Liver (tissue), 9 donors: ENCODE data around the gene FAM117A. TPM values are rescaled to one million over a fixed set of nuclear protein-coding genes. Genes with fewer than 3 reads are reported as not detected.

Source experiments
- DNase-seq: peaks from one replicate; pipeline ENCODE4 v3.0.0-alpha.2; 2017; ENCODE audit warnings: low spot score
- H3K27ac ChIP-seq, 2 donors: one replicate each; pipeline ENCODE4 v1.7.0; 2013; ENCODE audit warnings: inconsistent platforms in 2 of 2, low read length in 2 of 2, control low read depth in 1 of 2, low read depth in 1 of 2, mild to moderate bottlenecking in 1 of 2
- H3K27me3 ChIP-seq, 4 donors: one replicate each; pipeline versions ENCODE4 v1.6.1 to v1.7.0; 2013; ENCODE audit warnings: low read length in 3 of 4, inconsistent platforms in 1 of 4, mild to moderate bottlenecking in 1 of 4, moderate library complexity in 1 of 4; ENCODE audit not compliant: control insufficient read depth in 4 of 4, insufficient read depth in 4 of 4
- H3K36me3 ChIP-seq, 4 donors: one replicate each; pipeline versions ENCODE4 v1.6.1 to v1.7.0; 2013; ENCODE audit warnings: low read length in 3 of 4, mild to moderate bottlenecking in 3 of 4, low read depth in 1 of 4, moderate library complexity in 1 of 4; ENCODE audit not compliant: control insufficient read depth in 4 of 4, insufficient read depth in 3 of 4
- H3K4me1 ChIP-seq, 4 donors: one replicate each; pipeline versions ENCODE4 v1.6.1 to v1.7.0; 2013; ENCODE audit warnings: low read length in 3 of 4, mild to moderate bottlenecking in 3 of 4, moderate library complexity in 1 of 4; ENCODE audit not compliant: control insufficient read depth in 4 of 4, insufficient read depth in 4 of 4
- H3K4me3 ChIP-seq, 3 donors: one replicate each; pipeline versions ENCODE4 v1.6.1 to v1.7.0; 2013; ENCODE audit warnings: low read length in 3 of 3, control low read depth in 1 of 3, low read depth in 1 of 3, mild to moderate bottlenecking in 1 of 3
- H3K9ac ChIP-seq, 2 donors: one replicate each; pipeline ENCODE4 v1.7.0; 2013; ENCODE audit warnings: low read length in 2 of 2, mild to moderate bottlenecking in 2 of 2, moderate library complexity in 2 of 2, control low read depth in 1 of 2, low read depth in 1 of 2
- H3K9me3 ChIP-seq, 4 donors: one replicate each; pipeline versions ENCODE4 v1.6.1 to v1.7.0; 2013; ENCODE audit warnings: low read length in 3 of 4; ENCODE audit not compliant: control insufficient read depth in 4 of 4
- EGR1 ChIP-seq, 2 donors: IDR thresholded peaks; 2 replicates each; pipeline ENCODE4 v1.6.1; 2016 to 2018; ENCODE audit warnings: antibody characterized with exemption in 2 of 2, low read depth in 2 of 2
- FOXA1 ChIP-seq: IDR thresholded peaks from 2 replicates; pipeline ENCODE4 v1.6.1; 2016; ENCODE audit warnings: antibody characterized with exemption
- FOXA2 ChIP-seq: IDR thresholded peaks from 2 replicates; pipeline ENCODE4 v1.6.1; 2016; ENCODE audit warnings: antibody characterized with exemption
- GABPA ChIP-seq, 2 donors: IDR thresholded peaks in 1 of 2; conservative IDR thresholded peaks in 1 of 2; 2 replicates each; pipeline ENCODE4 v1.6.1; 2016; ENCODE audit warnings: antibody characterized with exemption in 2 of 2, mild to moderate bottlenecking in 1 of 2, moderate library complexity in 1 of 2
- HNF4A ChIP-seq, 2 donors: conservative IDR thresholded peaks; 2 replicates each; pipeline ENCODE4 v1.6.1; 2016; ENCODE audit warnings: antibody characterized with exemption in 2 of 2, mild to moderate bottlenecking in 2 of 2
- HNF4G ChIP-seq: IDR thresholded peaks from 2 replicates; pipeline ENCODE4 v1.6.1; 2016; ENCODE audit warnings: antibody characterized with exemption
- JUND ChIP-seq, 2 donors: IDR thresholded peaks; 2 replicates each; pipeline ENCODE4 v1.6.1; 2016; ENCODE audit warnings: antibody characterized with exemption in 2 of 2
- NR2F2 ChIP-seq: IDR thresholded peaks from 2 replicates; pipeline ENCODE4 v1.6.1; 2016; ENCODE audit warnings: antibody characterized with exemption
- RAD21 ChIP-seq, 2 donors: IDR thresholded peaks; 2 replicates each; pipeline ENCODE4 v1.6.1; 2016; ENCODE audit warnings: antibody characterized with exemption in 2 of 2, mild to moderate bottlenecking in 2 of 2
- RXRA ChIP-seq, 2 donors: IDR thresholded peaks; 2 replicates each; pipeline ENCODE4 v1.6.1; 2017 to 2018; ENCODE audit warnings: antibody characterized with exemption in 2 of 2, mild to moderate bottlenecking in 1 of 2
- SP1 ChIP-seq: IDR thresholded peaks from 2 replicates; pipeline ENCODE4 v1.6.1; 2018; ENCODE audit warnings: antibody characterized with exemption, mild to moderate bottlenecking
- TAF1 ChIP-seq: conservative IDR thresholded peaks from 2 replicates; pipeline ENCODE4 v1.6.1; 2016; ENCODE audit warnings: antibody characterized with exemption, mild to moderate bottlenecking
- YY1 ChIP-seq: IDR thresholded peaks from 2 replicates; pipeline ENCODE4 v1.6.1; 2016; ENCODE audit warnings: antibody characterized with exemption, mild to moderate bottlenecking
- WGBS: extraction: QIAGEN DNeasy Blood & Tissue Kit; methylation state at CpG from one replicate; pipeline ENCODE4 v1.1.7; 2013; 5-methylcytosine and 5-hydroxymethylcytosine counted together
- polyA plus RNA-seq, 2 donors: library from polyadenylated mRNA; stranded (reverse) in 1 of 2; unstranded in 1 of 2; fragments of 200-250 nt in 1 of 2; fragments of >200 nt in 1 of 2; fragmentation: Nextera tagmentation in 1 of 2; extraction: Ambion mirVana in 1 of 2; gene quantifications; one replicate each; pipeline versions ENCODE4 v1.2.1 to v1.2.3, GENCODE V29; 2013 to 2015
- total RNA-seq, 2 donors: library from RNA; depleted of rRNA; stranded (reverse); fragments of >200 nt; gene quantifications; one replicate each; pipeline ENCODE4 v1.2.3, GENCODE V29; 2014
- TF ChIP-seq, protein P1 (sequence below): IDR thresholded peaks from 2 replicates; pipeline ENCODE4 v1.6.1; 2016; ENCODE audit warnings: antibody characterized with exemption, mild to moderate bottlenecking
- TF ChIP-seq, protein P2 (sequence below): IDR thresholded peaks from 2 replicates; pipeline ENCODE4 v1.6.1; 2016; ENCODE audit warnings: antibody characterized with exemption
- TF ChIP-seq, protein P3 (sequence below): IDR thresholded peaks from 2 replicates; pipeline ENCODE4 v1.6.1; 2016; ENCODE audit warnings: antibody characterized with exemption
- TF ChIP-seq, protein P4 (sequence below): IDR thresholded peaks from 2 replicates; pipeline ENCODE4 v1.6.1; 2016; ENCODE audit warnings: antibody characterized with exemption
- TF ChIP-seq, protein P5 (sequence below): fragments of 150-350 bp; IDR thresholded peaks from 2 replicates; pipeline ENCODE4 v1.5.1; 2017; ENCODE audit warnings: improper control_type of control experiment, low read depth, low read length; ENCODE audit not compliant: missing input control
- donor health status: healthy.
- donor health status: healthy.
- donor health status: healthy.
- donor health status: healthy.
- donor health status: healthy.

The FAM117A gene
- total and polyA plus RNA-seq, 4 donors: 4.5 to 39.3 (median 5.5) TPM

DNA sequence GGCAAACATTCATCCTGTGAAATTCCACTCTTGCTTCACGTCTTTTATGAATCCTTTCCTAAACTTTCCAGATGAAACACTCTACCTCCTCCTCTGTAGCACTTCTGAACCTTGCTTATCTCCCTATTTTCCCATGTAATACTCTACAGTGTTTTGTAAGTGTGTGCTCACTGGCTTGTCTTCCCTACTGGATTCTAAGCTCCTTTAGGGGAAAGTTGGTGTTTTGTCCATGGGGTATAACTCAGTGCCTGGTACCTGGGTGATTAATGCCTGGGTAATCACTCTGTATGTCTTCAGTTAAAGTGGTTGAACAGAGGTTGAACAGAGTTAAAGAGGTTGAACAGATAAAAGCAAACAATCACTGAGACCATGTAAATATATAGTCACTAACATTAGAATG, 20.7 kb upstream of the FAM117A start:
- Histone ChIP-seq H3K27ac (no peak overlapping the region), H3K27me3 (no peaks in the 10 kb centered on the region), H3K4me1 (peaks cover 2 to 12% (median 10%) of the 10 kb centered on the region in 4 donors), H3K36me3 (no peaks in the 10 kb centered on the region), H3K4me3 (no peak overlapping the region), H3K9me3 (no peaks in the 10 kb centered on the region), H3K9ac (no peak overlapping the region)
- TF ChIP-seq FOXA2: no peak
- TF ChIP-seq RXRA (IDR thresholded peaks at IDR 0.05): no peak
- TF ChIP-seq HNF4G: no peak
- TF ChIP-seq TAF1: no peak
- TF ChIP-seq SP1: no peak
- TF ChIP-seq, protein P1, sequence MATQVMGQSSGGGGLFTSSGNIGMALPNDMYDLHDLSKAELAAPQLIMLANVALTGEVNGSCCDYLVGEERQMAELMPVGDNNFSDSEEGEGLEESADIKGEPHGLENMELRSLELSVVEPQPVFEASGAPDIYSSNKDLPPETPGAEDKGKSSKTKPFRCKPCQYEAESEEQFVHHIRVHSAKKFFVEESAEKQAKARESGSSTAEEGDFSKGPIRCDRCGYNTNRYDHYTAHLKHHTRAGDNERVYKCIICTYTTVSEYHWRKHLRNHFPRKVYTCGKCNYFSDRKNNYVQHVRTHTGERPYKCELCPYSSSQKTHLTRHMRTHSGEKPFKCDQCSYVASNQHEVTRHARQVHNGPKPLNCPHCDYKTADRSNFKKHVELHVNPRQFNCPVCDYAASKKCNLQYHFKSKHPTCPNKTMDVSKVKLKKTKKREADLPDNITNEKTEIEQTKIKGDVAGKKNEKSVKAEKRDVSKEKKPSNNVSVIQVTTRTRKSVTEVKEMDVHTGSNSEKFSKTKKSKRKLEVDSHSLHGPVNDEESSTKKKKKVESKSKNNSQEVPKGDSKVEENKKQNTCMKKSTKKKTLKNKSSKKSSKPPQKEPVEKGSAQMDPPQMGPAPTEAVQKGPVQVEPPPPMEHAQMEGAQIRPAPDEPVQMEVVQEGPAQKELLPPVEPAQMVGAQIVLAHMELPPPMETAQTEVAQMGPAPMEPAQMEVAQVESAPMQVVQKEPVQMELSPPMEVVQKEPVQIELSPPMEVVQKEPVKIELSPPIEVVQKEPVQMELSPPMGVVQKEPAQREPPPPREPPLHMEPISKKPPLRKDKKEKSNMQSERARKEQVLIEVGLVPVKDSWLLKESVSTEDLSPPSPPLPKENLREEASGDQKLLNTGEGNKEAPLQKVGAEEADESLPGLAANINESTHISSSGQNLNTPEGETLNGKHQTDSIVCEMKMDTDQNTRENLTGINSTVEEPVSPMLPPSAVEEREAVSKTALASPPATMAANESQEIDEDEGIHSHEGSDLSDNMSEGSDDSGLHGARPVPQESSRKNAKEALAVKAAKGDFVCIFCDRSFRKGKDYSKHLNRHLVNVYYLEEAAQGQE: no peak
- TF ChIP-seq, protein P2, sequence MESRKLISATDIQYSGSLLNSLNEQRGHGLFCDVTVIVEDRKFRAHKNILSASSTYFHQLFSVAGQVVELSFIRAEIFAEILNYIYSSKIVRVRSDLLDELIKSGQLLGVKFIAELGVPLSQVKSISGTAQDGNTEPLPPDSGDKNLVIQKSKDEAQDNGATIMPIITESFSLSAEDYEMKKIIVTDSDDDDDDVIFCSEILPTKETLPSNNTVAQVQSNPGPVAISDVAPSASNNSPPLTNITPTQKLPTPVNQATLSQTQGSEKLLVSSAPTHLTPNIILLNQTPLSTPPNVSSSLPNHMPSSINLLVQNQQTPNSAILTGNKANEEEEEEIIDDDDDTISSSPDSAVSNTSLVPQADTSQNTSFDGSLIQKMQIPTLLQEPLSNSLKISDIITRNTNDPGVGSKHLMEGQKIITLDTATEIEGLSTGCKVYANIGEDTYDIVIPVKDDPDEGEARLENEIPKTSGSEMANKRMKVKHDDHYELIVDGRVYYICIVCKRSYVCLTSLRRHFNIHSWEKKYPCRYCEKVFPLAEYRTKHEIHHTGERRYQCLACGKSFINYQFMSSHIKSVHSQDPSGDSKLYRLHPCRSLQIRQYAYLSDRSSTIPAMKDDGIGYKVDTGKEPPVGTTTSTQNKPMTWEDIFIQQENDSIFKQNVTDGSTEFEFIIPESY: no peak
- TF ChIP-seq, protein P3, sequence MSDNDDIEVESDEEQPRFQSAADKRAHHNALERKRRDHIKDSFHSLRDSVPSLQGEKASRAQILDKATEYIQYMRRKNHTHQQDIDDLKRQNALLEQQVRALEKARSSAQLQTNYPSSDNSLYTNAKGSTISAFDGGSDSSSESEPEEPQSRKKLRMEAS: no peak
- no peak for TF ChIP-seq NR2F2
- no peak for TF ChIP-seq JUND (IDR thresholded peaks at IDR 0.05)
- no peak for TF ChIP-seq EGR1 (IDR thresholded peaks at IDR 0.05; ENCODE audit: low read depth in 2 of 2)
- TF ChIP-seq, protein P4, sequence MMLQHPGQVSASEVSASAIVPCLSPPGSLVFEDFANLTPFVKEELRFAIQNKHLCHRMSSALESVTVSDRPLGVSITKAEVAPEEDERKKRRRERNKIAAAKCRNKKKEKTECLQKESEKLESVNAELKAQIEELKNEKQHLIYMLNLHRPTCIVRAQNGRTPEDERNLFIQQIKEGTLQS: no peak
- TF ChIP-seq, protein P5, sequence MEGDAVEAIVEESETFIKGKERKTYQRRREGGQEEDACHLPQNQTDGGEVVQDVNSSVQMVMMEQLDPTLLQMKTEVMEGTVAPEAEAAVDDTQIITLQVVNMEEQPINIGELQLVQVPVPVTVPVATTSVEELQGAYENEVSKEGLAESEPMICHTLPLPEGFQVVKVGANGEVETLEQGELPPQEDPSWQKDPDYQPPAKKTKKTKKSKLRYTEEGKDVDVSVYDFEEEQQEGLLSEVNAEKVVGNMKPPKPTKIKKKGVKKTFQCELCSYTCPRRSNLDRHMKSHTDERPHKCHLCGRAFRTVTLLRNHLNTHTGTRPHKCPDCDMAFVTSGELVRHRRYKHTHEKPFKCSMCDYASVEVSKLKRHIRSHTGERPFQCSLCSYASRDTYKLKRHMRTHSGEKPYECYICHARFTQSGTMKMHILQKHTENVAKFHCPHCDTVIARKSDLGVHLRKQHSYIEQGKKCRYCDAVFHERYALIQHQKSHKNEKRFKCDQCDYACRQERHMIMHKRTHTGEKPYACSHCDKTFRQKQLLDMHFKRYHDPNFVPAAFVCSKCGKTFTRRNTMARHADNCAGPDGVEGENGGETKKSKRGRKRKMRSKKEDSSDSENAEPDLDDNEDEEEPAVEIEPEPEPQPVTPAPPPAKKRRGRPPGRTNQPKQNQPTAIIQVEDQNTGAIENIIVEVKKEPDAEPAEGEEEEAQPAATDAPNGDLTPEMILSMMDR: no peak
- no peak for TF ChIP-seq GABPA (IDR thresholded peaks at IDR 0.05 in 1 of 2, conservative IDR thresholded peaks at IDR 0.05 in 1 of 2)
- TF ChIP-seq HNF4A (conservative IDR thresholded peaks at IDR 0.05): no peak
- TF ChIP-seq YY1: no peak
- TF ChIP-seq FOXA1: no peak
- no peak for TF ChIP-seq RAD21 (IDR thresholded peaks at IDR 0.05)
- 86% methylated on average over 1 of the region's 1 CpG for WGBS
- DNase-seq: no peak

DNA sequence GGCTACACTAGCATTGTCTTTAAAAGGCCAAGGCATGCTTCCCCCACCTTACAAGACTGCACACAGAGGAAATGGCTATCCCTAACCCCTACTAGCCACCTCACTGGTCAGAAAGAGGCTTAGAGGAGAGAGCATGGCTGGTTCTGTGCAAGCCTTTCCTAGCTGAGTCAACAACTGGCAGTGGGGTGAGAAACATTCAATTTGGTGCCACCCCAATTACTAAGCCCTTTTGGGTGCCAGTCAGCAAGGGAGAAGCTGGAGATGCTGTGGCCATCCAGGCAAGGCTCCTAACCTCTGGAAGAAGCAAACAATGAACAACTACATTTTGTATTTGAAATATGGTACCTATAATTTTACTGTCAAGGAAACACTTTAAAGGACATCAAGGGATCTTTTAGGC, 19.9 kb upstream of the FAM117A start:
- H3K9ac ChIP-seq: no peak overlapping the region
- no peaks in the 10 kb centered on the region for H3K36me3 ChIP-seq
- peaks cover 0 to 7% (median 6%) of the 10 kb centered on the region in 4 donors for H3K4me1 ChIP-seq
- no peaks in the 10 kb centered on the region for H3K27me3 ChIP-seq
- TF ChIP-seq EGR1 (IDR thresholded peaks at IDR 0.05; ENCODE audit: low read depth in 2 of 2) (no peak), SP1 (no peak), RAD21 (IDR thresholded peaks at IDR 0.05) (no peak), NR2F2 (no peak)
- H3K27ac ChIP-seq: no peak overlapping the region
- DNase-seq: no peak
- no peaks in the 10 kb centered on the region for H3K9me3 ChIP-seq
- no peak overlapping the region for H3K4me3 ChIP-seq
